Measurements from ENCODE around the gene MED16.
"Not testable (repeated sequence)": the region's sequence is repeated elsewhere in the genome, so short reads cannot be mapped to it uniquely, and the experiment has no call there.

The MED16 gene

GRCh38 chr19:855142-855541 is 37.8 kb downstream of the MED16 start:
- DNase-seq (ENCODE audit: low read depth in 1 of 2, low spot score in 1 of 2): no peak

- no peak for DNase-seq (ENCODE audit: low read depth in 1 of 2, low spot score in 1 of 2)
Observed at GRCh38 chr19:854549-854948, 38.4 kb downstream of the MED16 start.

- not testable (repeated sequence) for DNase-seq (ENCODE audit: low read depth in 1 of 2, low spot score in 1 of 2)
Observed at GRCh38 chr19:853614-854220, 39.3 kb downstream of the MED16 start.

GRCh38 chr19:853014-853585 is 39.9 kb downstream of the MED16 start:
- no peak for DNase-seq (ENCODE audit: low read depth in 1 of 2, low spot score in 1 of 2)

GRCh38 chr19:852136-853013 is 40.6 kb downstream of the MED16 start, which contains the start of gene ELANE:
Gene ELANE, plus strand, starts transcription at chr19:852303. Its CDS starts 26 bp downstream, at chr19:852329.
- DNase-seq (ENCODE audit: low read depth in 1 of 2, low spot score in 1 of 2): no peak

- no peak for DNase-seq (ENCODE audit: low read depth in 1 of 2, low spot score in 1 of 2)
Observed at GRCh38 chr19:850979-851335, 42.0 kb downstream of the MED16 start.

DNA sequence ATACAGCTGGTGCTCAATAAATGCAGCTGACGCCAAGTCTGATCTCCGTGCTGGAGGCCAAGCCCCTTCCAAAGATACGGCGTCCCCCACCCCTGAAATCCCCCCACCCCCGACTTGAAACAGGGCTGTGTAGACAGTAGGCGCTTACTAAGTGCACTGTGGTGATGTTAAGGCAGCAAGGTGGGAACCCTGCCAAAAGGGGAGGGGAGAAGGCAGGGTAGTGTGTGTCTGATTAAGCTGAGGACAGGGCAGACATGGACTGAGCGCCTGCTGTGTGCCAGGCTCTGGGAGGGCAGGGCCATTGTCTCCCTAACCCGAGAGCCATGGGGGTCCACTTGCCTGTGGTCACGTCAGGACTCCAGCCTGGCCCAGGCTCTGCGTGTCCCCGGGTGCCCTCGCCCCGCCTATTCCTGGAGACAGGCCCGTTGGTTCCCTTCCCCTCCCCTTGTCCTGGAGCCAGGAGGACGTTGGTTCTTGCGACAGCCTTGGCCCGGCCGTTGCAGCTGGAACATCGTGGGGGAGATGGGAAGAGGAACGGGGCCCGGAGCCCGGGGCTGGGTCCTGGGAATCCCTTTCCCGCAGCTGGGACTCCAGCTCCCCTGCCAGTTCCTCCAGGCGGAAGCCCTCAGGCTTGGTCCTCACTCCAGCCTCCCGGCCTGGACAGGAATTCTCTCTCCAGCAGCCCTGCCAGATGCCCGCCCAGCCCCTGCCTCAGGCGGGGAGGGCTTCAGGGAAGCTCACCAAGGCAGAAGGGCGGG is 42.6 kb downstream of the MED16 start:
- no peak for DNase-seq (ENCODE audit: low read depth in 1 of 2, low spot score in 1 of 2)

- not testable (repeated sequence) for DNase-seq (ENCODE audit: low read depth in 1 of 2, low spot score in 1 of 2)
Observed at GRCh38 chr19:849195-849594, 43.8 kb downstream of the MED16 start.

GRCh38 chr19:848386-848921 is 44.5 kb downstream of the MED16 start:
- DNase-seq (ENCODE audit: low read depth in 1 of 2, low spot score in 1 of 2): no peak

- DNase-seq (ENCODE audit: low read depth in 1 of 2, low spot score in 1 of 2): no peak
Observed at GRCh38 chr19:845707-846521, 47.1 kb downstream of the MED16 start.

DNA sequence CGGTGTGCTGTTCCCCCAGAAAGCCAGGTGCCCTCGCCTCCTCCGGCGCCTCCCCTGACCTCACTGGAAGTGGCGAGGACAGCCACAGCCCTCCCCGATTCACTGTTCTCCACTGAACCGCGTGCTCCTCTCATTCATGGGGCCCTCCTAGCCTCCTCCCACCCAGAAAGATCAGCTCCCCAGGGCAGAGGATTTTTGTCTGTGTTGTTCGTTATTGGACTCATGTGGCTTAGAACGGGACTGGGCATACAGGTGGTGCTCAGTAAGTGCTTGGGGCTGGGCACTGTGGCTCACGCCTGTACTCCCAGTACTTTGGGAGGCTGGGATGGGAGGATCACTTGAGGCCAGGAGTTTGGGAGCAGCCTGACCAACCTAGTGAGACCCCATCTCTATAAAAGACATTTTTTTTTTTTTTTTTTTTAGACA is 48.4 kb downstream of the MED16 start:
- DNase-seq (ENCODE audit: low read depth in 1 of 2, low spot score in 1 of 2): no peak

- DNase-seq (ENCODE audit: low read depth in 1 of 2, low spot score in 1 of 2): no peak
Observed at GRCh38 chr19:843836-844545, 49.0 kb downstream of the MED16 start.

DNA sequence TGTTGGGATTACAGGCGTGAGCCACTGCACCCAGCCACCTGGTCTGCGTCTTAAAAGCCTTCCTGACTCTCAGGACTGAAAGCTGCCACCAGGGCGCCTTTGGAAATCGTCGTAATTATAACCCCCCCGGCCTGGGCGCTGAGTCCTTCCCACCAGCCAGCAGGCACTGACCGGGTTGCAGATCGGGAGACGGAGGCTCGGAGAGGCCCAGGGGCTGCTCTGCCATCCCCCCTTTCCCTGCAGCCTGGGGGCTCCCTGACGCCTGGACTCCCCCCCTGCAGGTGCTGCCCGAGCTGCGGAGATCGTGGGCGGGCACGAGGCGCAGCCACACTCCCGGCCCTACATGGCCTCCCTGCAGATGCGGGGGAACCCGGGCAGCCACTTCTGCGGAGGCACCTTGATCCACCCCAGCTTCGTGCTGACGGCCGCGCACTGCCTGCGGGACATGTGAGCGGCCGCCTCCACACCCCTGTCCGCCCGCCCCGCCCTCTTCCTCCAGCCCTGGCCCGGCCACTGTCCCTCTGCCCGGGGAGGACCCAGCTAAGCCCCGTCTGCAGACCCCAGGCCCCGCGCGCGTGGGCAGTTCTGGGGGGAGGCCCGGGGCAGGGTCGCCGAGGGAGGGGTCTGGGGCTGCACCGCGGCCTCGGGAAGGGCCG is 49.7 kb downstream of the MED16 start:
- no peak for DNase-seq (ENCODE audit: low read depth in 1 of 2, low spot score in 1 of 2)

DNA sequence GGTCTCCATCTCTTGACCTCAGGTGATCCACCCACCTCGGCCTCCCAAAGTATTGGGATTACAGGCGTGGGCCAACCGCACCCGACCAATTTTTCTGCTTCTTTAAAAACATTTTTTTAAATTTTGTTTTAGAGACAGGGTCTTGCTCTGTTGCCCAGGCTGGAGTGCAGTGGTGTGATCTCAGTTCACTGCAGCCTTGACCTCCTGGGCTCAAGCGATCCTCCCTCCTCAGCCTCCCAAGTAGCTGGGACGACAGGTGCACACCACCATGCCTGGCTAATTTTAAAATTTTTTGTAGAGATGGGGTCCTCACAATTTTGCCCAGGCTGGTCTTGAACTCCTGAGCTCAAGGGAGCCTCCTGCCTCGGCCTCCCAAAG is 50.2 kb downstream of the MED16 start:
- not testable (repeated sequence) for DNase-seq (ENCODE audit: low read depth in 1 of 2, low spot score in 1 of 2)

DNA sequence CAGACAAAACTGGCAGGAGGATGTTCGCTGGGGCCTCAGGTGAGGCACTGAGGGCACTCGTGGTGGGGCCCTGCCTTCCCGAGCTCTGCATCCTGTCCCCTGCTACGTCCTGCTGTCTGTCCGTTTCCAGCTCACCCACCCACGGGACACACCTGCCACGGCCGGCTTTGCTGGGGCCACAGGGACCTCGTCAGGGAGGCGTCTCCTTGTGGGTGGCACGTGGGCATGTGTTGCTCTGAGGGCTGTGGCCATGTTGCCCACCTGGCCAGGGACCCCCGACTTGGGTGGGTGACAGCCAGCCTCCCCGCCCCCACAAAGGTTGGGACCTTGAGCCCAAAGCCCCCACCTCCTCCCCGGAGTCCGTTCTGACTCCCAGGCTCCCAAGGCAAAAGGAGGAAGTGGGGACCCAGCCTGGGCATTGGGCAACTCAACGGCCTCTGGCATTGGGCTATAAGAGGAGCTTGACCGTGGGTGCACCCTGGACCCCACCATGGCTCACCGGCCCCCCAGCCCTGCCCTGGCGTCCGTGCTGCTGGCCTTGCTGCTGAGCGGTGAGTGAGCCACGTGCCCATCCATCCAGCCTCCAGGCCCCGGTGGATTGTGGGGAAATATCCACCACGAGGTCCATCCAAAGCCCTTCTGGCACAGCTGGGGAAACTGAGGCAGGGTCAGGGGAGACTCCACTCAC is 52.3 kb downstream of the MED16 start, which contains the start of gene PRTN3:
Gene PRTN3, plus strand, starts transcription at position 481 of the 688 bp plus-strand sequence. Its CDS starts 10 bp downstream, at position 491.
- DNase-seq (ENCODE audit: low read depth in 1 of 2, low spot score in 1 of 2): no peak

DNA sequence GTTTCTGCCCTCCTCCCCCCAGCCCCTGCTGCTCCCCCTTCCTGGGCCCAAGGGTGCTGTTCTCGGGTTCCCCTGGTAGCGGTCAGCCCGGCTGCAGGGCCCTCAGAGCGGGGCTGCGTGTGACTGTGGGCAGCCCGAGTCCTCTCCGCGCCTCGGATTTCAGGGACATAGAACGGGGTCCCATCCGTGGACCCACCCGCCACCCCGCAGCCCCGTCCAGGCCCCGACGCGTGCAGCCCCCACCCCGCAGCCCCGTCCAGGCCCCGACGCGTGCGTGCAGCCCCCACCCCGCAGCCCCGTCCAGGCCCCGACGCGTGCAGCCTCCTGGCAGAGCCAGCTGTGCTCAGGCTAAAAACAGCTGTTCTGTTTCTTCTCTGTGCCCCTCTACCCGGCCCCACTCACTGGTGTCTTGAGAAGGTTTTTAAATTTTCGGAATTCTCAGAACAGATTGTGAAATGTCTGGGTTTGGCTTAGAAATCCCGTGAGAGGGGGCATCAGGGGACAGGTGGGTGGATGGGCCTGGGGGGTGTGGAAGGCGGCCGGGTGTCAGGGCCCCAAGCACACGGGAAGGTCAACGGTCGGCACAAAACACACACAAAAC is 57.7 kb downstream of the MED16 start:
- DNase-seq (ENCODE audit: low read depth in 1 of 2, low spot score in 1 of 2): no peak

- DNase-seq (ENCODE audit: low read depth in 1 of 2, low spot score in 1 of 2): no peak
Observed at GRCh38 chr19:834216-834615, 58.8 kb downstream of the MED16 start.

Measured in activated CD4-positive, alpha-beta T cell treated with anti-CD3 and anti-CD28 coated beads, Interleukin-2, amount 50 U/mL, for 24 hours (primary cell).